Measurements from ENCODE around the gene SYNGR3. TPM values are rescaled to one million over a fixed set of nuclear protein-coding genes. Genes with fewer than 3 reads are reported as not detected.
"Not testable (repeated sequence)": the region's sequence is repeated elsewhere in the genome, so short reads cannot be mapped to it uniquely, and the experiment has no call there.

The SYNGR3 gene
- polyA plus RNA-seq, 1 donor (not counting 4 experiments of a cell fraction or from before 2014, with no cell fraction given) = 0.30 TPM

DNA sequence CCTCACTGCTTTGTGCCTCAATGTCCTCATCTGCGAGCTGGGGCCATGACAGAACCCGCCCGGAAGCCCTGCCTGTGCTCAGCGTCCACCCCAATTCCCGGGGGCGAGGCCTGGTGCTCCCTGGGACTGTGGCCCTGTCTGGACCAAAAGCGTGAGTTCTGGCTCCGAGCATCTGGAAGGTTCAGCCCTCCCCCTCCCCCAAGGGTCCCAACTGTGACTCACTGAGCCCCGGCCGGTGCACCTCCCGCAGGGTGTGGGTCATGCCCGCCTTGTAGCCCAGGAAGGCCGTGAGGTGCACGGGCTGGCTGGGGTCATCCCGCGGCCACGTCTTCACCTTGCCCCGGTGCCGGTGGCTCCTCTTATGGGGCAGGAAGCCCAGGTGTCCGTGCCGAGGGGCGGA, 36.0 kb upstream of the SYNGR3 start:
- Histone ChIP-seq H3K79me2 (ENCODE audit: control insufficient read depth, insufficient read depth, low read length) (no peaks in the 10 kb centered on the region), H3K9me3 (ENCODE audit: control insufficient read depth, low read depth, low read length) (no peaks in the 10 kb centered on the region), H3K9ac (ENCODE audit: control insufficient read depth, extremely low read depth, insufficient read depth, low read length) (no peak overlapping the region), H2AFZ (ENCODE audit: control insufficient read depth, low read length) (no peak overlapping the region), H3K4me1 (ENCODE audit: control insufficient read depth, extremely low read depth, insufficient read depth, low read length) (peaks cover 23% of the 10 kb centered on the region), H3K27me3 (ENCODE audit: control insufficient read depth, extremely low read depth, insufficient read depth, low read length) (no peaks in the 10 kb centered on the region), H3K4me3 (ENCODE audit: control insufficient read depth in 2 of 3, extremely low read depth in 1 of 3, insufficient read depth in 2 of 3, low read depth in 1 of 3, low read length in 3 of 3) (no peak overlapping the region), H4K20me1 (ENCODE audit: control insufficient read depth, extremely low read depth, insufficient read depth, low read length) (no peaks in the 10 kb centered on the region), H3K27ac (ENCODE audit: control insufficient read depth, insufficient read depth, low read length) (no peak overlapping the region), H3K4me2 (ENCODE audit: control insufficient read depth, extremely low read depth, insufficient read depth, low read depth, low read length) (no peak overlapping the region), H3K9me1 (ENCODE audit: control insufficient read depth, extremely low read depth, insufficient read depth, low read length) (no peaks in the 10 kb centered on the region), H3K36me3 (ENCODE audit: control insufficient read depth in 2 of 2, extremely low read depth in 1 of 2, insufficient read depth in 2 of 2, low read length in 2 of 2) (no peaks in the 10 kb centered on the region)
- TF ChIP-seq, protein P1, sequence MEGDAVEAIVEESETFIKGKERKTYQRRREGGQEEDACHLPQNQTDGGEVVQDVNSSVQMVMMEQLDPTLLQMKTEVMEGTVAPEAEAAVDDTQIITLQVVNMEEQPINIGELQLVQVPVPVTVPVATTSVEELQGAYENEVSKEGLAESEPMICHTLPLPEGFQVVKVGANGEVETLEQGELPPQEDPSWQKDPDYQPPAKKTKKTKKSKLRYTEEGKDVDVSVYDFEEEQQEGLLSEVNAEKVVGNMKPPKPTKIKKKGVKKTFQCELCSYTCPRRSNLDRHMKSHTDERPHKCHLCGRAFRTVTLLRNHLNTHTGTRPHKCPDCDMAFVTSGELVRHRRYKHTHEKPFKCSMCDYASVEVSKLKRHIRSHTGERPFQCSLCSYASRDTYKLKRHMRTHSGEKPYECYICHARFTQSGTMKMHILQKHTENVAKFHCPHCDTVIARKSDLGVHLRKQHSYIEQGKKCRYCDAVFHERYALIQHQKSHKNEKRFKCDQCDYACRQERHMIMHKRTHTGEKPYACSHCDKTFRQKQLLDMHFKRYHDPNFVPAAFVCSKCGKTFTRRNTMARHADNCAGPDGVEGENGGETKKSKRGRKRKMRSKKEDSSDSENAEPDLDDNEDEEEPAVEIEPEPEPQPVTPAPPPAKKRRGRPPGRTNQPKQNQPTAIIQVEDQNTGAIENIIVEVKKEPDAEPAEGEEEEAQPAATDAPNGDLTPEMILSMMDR (optimal IDR thresholded peaks at IDR 0.05 in 1 of 3, IDR thresholded peaks at IDR 0.05 in 1 of 3, conservative IDR thresholded peaks at IDR 0.05 in 1 of 3; ENCODE audit: extremely low read depth in 1 of 3, insufficient read depth in 2 of 3, low read length in 3 of 3) = no peak
- TF ChIP-seq EZH2 (IDR thresholded peaks at IDR 0.05; ENCODE audit: low read length) = no peak
- no peak for FAIRE-seq
- no peak for DNase-seq (ENCODE audit: low read depth, low spot score)
- dilution Hi-C loops (cut with MboI; ENCODE audit: extremely low pct_ligation_motif_present, low sequenced_read_pairs) = no loop called here

DNA sequence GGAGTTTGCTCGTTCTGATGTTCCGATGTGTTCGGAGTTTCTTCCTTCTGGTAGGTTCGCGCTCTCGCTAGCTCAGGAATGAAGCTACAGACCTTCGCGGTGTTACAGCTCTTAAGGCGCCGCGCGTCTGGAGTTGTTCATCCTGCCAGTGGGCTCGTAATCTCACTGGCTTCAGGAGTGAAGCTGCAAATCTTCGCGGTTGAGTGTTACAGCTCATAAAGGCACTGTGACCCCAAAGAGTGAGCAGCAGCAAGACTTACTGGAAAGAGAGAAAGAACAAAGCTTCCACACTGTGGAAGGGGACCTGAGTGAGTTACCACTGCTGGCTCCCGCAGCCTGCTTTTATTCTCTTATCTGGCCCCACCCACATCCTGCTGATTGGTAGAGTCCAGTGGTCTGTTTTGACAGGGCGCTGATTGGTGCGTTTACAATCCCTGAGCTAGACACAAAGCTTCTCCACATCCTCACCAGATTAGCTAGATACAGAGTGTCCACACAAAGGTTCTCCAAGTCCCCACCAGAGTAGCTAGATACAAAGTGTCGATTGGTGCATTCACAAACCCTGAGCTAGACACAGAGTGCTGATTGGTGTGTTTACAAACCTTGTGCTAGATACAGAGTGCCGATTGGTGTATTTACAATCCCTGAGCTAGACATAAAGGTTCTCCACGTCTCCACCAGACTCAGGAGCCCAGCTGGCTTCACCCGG, 32.2 kb upstream of the SYNGR3 start:
- DNase-seq (ENCODE audit: low read depth, low spot score) = not testable (repeated sequence)

DNA sequence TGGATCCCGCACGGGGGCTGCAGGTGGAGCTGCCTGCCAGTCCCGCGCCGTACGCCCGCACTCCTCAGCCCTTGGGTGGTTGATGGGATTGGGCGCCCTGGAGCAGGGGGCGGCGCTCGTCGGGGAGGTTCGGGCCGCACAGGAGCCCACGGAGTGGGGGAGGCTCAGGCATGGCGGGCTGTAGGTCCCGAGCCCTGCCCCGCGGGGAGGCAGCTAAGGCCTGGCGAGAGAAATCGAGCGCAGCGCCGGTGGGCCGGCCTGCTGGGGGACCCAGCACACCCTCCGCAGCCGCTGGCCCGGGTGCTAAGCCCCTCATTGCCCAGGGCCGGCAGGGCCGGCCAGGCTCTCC, 31.7 kb upstream of the SYNGR3 start:
- DNase-seq (ENCODE audit: low read depth, low spot score); H3K9me1 ChIP-seq (ENCODE audit: control insufficient read depth, extremely low read depth, insufficient read depth, low read length); FAIRE-seq; H3K27ac ChIP-seq (ENCODE audit: control insufficient read depth, insufficient read depth, low read length); H3K9ac ChIP-seq (ENCODE audit: control insufficient read depth, extremely low read depth, insufficient read depth, low read length); dilution Hi-C loops (cut with MboI; ENCODE audit: extremely low pct_ligation_motif_present, low sequenced_read_pairs); H3K4me2 ChIP-seq (ENCODE audit: control insufficient read depth, extremely low read depth, insufficient read depth, low read depth, low read length); H3K4me3 ChIP-seq (ENCODE audit: control insufficient read depth in 2 of 3, extremely low read depth in 1 of 3, insufficient read depth in 2 of 3, low read depth in 1 of 3, low read length in 3 of 3); H2AFZ ChIP-seq (ENCODE audit: control insufficient read depth, low read length); H3K27me3 ChIP-seq (ENCODE audit: control insufficient read depth, extremely low read depth, insufficient read depth, low read length); H3K9me3 ChIP-seq (ENCODE audit: control insufficient read depth, low read depth, low read length): not testable (repeated sequence)
- Histone ChIP-seq H3K4me1 (ENCODE audit: control insufficient read depth, extremely low read depth, insufficient read depth, low read length) (peaks cover 30% of the 10 kb centered on the region), H3K79me2 (ENCODE audit: control insufficient read depth, insufficient read depth, low read length) (peaks cover 27% of the 10 kb centered on the region), H4K20me1 (ENCODE audit: control insufficient read depth, extremely low read depth, insufficient read depth, low read length) (peaks cover 19% of the 10 kb centered on the region), H3K36me3 (ENCODE audit: control insufficient read depth in 2 of 2, extremely low read depth in 1 of 2, insufficient read depth in 2 of 2, low read length in 2 of 2) (peaks cover 10 to 18% of the 10 kb centered on the region in 2 experiments)

More for the DNA sequence above, 32.2 kb upstream of the SYNGR3 start:
- peaks cover 15% of the 10 kb centered on the region for H4K20me1 ChIP-seq (ENCODE audit: control insufficient read depth, extremely low read depth, insufficient read depth, low read length)
- H3K27me3 ChIP-seq (ENCODE audit: control insufficient read depth, extremely low read depth, insufficient read depth, low read length); H3K4me2 ChIP-seq (ENCODE audit: control insufficient read depth, extremely low read depth, insufficient read depth, low read depth, low read length); H2AFZ ChIP-seq (ENCODE audit: control insufficient read depth, low read length); H3K9me1 ChIP-seq (ENCODE audit: control insufficient read depth, extremely low read depth, insufficient read depth, low read length); dilution Hi-C loops (cut with MboI; ENCODE audit: extremely low pct_ligation_motif_present, low sequenced_read_pairs); FAIRE-seq; H3K27ac ChIP-seq (ENCODE audit: control insufficient read depth, insufficient read depth, low read length); H3K9me3 ChIP-seq (ENCODE audit: control insufficient read depth, low read depth, low read length); H3K9ac ChIP-seq (ENCODE audit: control insufficient read depth, extremely low read depth, insufficient read depth, low read length); H3K4me3 ChIP-seq (ENCODE audit: control insufficient read depth in 2 of 3, extremely low read depth in 1 of 3, insufficient read depth in 2 of 3, low read depth in 1 of 3, low read length in 3 of 3): not testable (repeated sequence)
- H3K4me1 ChIP-seq (ENCODE audit: control insufficient read depth, extremely low read depth, insufficient read depth, low read length) = peaks cover 30% of the 10 kb centered on the region
- peaks cover 7 to 14% of the 10 kb centered on the region in 2 experiments for H3K36me3 ChIP-seq (ENCODE audit: control insufficient read depth in 2 of 2, extremely low read depth in 1 of 2, insufficient read depth in 2 of 2, low read length in 2 of 2)
- H3K79me2 ChIP-seq (ENCODE audit: control insufficient read depth, insufficient read depth, low read length) = peaks cover 22% of the 10 kb centered on the region
